ENCODE results near the gene MXRA8.

The MXRA8 gene

DNA sequence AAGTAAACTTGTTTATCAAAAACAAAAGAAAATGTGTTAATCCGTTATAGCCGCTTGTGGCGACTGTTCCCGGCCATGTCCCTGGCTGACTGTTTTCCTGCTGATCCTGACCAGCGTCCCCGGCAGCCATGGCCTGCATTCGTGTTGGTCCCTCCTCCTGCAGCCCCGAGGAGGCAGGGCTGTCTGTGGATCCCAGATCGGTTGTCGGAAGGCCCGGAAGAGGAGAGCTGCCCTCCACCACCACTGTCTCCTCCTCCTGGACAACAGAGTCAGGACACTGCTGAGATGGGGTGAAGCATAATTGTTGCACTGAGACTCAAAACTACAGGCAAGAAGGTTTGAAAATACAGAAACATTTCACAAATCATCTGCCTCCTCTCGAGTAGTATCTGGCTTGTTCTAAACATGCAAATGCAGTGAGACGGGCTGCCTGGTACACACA, 3.6 kb upstream of the MXRA8 start:
- DNase-seq (ENCODE audit: low read depth), result no peak

DNA sequence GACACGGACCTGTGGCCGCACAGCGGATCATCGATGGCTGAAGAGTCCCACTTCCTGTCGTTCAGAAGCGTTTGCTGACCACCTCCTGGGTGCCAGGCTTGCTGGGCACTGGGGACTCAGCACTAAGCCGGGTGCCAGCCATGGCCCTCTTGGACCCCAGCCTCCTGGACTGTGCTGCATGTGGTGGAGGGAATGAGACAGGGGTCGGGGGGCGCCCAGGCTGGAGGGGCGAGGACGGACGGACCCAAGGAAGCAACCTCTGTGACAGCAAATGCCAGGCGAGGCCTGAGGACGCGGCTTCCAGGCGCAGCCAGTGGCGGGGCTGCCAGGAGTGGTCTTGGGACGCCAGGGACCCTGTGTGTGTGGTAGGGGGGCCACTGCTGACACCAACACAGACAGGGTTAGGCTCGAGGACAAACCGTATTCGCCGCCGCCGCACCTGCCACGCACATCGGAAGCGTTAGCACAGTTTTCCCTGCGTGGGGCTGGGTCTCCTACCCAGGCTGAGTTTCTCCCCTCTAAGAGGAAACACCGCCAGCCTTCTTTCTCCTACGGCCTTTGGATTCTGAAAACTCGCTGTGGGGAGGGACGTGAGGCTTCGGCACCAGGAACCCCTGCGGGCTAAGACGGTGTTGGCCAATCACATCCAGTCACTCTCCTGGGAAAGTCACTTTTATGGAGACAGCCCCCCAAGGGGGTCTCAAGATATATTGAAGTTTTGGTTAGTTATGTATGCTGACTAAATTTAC, 3.1 kb upstream of the MXRA8 start:
- TF ChIP-seq, protein P1, sequence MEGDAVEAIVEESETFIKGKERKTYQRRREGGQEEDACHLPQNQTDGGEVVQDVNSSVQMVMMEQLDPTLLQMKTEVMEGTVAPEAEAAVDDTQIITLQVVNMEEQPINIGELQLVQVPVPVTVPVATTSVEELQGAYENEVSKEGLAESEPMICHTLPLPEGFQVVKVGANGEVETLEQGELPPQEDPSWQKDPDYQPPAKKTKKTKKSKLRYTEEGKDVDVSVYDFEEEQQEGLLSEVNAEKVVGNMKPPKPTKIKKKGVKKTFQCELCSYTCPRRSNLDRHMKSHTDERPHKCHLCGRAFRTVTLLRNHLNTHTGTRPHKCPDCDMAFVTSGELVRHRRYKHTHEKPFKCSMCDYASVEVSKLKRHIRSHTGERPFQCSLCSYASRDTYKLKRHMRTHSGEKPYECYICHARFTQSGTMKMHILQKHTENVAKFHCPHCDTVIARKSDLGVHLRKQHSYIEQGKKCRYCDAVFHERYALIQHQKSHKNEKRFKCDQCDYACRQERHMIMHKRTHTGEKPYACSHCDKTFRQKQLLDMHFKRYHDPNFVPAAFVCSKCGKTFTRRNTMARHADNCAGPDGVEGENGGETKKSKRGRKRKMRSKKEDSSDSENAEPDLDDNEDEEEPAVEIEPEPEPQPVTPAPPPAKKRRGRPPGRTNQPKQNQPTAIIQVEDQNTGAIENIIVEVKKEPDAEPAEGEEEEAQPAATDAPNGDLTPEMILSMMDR (conservative IDR thresholded peaks at IDR 0.05; ENCODE audit: low read depth, low read length), result no peak
- H3K4me3 ChIP-seq (ENCODE audit: low read length), result no peak overlapping the region
- no peak for DNase-seq (ENCODE audit: low read depth)

More for the DNA sequence above, 3.6 kb upstream of the MXRA8 start:
- no peak overlapping the region for H3K4me3 ChIP-seq (ENCODE audit: low read length)
- TF ChIP-seq, protein P1 (conservative IDR thresholded peaks at IDR 0.05; ENCODE audit: low read depth, low read length), result peak; percentile 4

DNA sequence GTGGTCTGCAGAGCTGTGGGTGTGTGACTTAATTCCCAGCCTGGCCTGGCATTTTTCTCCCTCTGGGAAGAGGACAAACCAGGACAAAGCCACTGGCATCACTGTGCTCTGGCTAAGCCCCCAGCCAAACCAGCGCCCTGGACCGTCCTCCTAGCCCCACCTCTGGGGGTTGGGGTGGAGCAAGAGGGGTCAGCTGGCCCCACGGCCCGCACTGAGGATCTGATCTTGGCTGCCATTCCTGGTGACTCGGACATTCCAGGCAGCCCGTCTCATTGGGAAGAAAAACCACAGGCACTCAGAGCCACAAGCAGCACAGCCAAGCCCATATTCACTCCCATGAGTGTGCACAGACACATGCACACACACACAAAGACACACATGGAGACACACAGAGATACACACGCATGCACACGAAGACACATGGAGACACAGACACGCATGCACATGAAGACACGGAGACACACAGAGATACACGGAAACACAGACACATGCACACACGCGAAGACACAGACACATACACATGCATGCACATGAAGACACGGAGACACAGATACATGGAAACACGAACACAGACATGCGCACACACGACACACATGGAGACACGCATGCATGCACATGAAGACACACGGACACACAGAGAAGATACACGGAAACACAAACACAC, 2.3 kb upstream of the MXRA8 start:
- H3K4me3 ChIP-seq (ENCODE audit: low read length), result no peak overlapping the region
- TF ChIP-seq, protein P1 (conservative IDR thresholded peaks at IDR 0.05; ENCODE audit: low read depth, low read length), result no peak
- peak; percentile 67 for DNase-seq (ENCODE audit: low read depth)

DNA sequence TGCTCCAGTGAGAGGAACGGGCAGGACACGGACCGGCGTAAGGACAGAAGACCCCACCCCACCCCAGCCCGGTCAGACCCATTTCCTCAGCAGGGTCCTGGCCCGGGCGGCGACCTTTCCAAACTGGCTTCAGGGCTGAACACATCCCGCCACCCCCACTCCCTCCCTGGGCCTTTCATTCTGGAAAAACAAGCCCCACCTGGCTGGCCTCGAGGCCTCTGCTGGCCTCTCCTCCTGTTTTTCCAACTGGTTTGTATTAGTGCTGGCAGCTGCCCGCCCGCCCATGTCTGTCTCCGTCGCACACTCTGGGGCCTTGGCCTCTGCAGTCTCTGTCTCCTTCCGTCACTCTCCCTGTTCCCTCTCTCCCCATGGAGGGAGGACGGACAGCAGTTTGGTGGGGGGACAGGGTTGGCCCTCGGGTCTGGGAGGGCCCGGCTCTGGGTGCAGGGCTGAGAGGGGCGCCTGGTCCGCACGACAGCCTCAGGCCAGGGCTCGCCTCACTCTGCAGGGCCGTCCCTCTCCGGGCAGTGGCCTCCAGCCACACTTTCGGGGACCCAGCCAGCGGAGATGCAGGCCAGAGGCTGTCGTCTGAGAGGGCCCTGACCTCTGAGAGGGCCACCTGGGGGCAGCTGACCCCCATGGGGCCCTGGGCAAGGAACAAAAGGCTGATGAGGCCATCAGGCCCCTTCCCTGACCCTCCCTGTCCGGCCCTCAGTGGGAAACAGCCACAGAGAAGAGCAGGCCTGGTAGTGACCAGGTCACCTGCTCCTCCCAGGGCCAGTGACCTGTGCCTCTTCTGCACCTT, 1.5 kb upstream of the MXRA8 start:
- DNase-seq (ENCODE audit: low read depth), result no peak
- TF ChIP-seq, protein P1 (conservative IDR thresholded peaks at IDR 0.05; ENCODE audit: low read depth, low read length), result no peak
- H3K4me3 ChIP-seq (ENCODE audit: low read length), result no peak overlapping the region

DNA sequence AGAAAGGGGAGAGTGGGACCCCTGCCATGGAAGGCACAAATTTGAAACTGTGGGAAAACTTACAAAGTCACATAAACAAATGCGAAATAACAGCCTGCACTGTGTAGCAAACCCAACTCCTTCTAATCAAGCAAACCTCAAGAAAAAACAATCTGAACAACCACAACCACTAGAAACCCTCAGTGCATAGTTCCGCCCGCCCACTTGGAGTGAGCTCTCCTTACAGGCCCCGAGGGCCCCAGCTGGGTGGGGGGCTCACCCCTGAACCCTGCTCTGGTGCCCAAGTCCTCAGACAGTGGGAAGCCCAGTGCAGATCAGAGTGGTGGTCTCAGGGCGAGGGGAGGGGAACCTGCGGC, 931 bp upstream of the MXRA8 start:
- H3K4me3 ChIP-seq (ENCODE audit: low read length), result no peak overlapping the region
- DNase-seq (ENCODE audit: low read depth), result no peak

DNA sequence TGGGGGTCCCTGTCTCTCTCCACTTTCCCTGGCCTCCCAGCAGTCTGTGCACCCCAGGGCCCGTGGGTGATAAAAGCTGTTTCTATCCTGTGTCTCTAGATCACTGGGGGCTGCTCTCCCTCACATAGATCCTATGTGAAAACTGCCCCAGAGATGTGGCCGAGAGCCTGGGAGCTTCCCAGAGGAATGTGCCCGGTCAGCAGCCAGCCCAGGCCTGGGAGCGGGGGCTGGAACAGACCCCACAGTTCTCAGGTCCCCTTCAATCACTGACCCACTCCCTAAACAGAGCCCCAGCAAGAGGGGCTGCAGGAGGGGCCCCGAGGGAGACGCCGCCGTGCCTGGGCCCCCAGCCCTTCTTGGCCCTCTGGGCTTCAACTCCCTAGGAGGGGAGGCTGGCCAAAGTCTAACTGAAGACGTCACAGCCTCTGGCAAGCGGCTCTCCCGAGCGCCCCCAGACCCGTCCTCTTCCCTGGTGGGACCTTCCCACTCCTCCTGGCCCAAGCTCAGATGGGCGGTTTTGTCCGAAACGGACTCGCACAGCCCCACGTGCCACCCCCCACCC, 403 bp downstream of the MXRA8 start:
- peak overlapping the region; percentile 68 for H3K4me3 ChIP-seq (ENCODE audit: low read length)
- no peak for DNase-seq (ENCODE audit: low read depth)
- TF ChIP-seq, protein P1 (conservative IDR thresholded peaks at IDR 0.05; ENCODE audit: low read depth, low read length), result no peak

More for the DNA sequence above, 931 bp upstream of the MXRA8 start:
- TF ChIP-seq, protein P1 (conservative IDR thresholded peaks at IDR 0.05; ENCODE audit: low read depth, low read length), result no peak

Measured in retinal pigment epithelial cell (primary cell).